HG02571 (cell line): ENCODE data around the gene LMF1.
"Not testable (repeated sequence)": the region's sequence is repeated elsewhere in the genome, so short reads cannot be mapped to it uniquely, and the experiment has no call there.

Experiments
- ATAC-seq: cut with Tn5 transposase; IDR thresholded peaks from one replicate; pipeline ENCODE4 v1.9.1; 2021; ENCODE audit warnings: mild to moderate bottlenecking, moderate library complexity; ENCODE audit not compliant: unreplicated experiment

LMF1 gene

DNA sequence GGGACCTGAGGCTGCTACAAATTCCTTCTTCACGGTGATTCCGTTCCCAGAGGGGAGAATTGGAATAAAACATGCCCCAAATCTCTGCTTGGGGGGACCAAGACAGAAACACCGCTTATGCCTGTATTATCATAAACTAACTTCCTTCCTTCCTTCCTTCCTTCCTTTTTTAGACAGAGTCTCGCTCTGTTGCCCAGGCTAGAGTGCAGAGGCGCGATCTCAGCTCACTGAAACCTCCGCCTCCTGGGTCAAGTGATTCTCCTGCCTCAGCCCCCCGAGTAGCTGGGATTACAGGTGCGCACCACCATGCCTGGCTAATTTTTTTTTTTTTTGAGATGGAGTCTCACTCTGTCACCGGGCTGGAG, 150.8 kb downstream of the LMF1 start:
- ATAC-seq: not testable (repeated sequence)

DNA sequence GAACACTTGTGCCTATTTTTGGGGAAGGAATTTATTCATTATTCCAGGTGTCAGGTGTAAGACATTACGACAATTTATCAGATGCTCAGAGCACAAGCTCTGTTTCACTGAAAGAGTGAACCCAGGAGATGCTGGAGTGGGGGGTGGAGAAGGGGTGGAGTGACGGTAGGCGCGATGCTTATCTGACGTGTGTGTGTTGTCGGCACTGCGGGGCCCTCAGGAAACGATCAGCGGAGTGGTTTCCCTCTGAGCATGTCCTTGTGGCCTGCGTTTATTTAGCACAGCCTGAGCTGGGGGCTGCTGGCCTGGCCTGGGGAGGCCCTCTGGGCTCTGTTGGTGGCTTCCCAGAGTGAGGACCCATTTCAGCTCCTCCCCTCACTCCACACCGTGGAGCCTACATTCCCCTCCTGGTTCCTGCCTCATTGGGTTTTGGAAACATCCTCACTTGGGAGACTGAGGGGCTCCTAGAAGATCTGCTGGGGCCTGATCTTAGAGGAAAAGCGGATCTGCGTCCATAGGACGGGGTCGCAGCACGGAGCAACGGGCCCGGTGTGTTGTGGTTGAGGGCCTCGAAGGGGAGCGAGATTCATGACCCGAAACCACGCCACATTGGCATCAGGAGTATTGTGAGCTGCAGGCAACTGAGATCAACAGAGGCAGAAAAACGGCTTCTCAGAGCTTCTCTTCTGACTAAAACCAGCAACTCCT, 151.3 kb downstream of the LMF1 start:
- ATAC-seq: no peak

DNA sequence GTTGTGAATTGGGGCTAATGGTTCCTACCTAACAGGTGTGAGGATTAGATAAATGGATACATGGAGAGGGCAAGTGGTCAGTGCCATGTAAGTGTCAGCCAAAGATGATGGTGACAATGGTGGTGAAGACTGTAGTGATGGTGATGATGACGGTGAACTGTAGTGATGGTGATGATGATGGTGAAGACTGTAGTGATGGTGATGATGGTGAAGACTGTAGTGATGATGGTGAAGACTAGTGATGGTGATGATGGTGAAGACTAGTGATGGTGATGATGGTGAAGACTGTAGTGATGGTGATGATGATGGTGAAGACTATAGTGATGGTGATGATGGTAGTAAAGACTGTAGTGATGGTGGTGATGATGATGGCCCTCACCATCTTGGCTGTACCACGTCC, 152.2 kb downstream of the LMF1 start:
- no peak for ATAC-seq

DNA sequence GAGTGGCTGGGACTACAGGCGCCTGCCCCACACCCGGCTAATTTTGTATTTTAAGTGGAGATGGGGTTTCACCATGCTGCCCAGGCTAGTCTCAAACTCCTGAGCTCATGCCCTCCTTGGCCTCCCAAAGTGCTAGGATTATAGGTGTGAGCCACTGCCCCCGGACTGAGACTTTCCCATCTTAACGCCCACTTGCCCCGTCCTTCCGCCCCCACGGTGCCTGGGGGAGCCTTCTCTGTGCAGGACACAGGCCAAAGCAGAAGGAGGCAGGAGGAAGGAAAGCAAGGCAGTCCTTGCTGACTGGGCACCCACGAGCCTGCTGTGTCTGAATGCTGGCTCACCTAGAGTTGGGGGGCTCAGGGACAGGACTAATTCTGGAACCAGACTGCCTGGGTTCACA, 152.7 kb downstream of the LMF1 start:
- ATAC-seq: no peak

DNA sequence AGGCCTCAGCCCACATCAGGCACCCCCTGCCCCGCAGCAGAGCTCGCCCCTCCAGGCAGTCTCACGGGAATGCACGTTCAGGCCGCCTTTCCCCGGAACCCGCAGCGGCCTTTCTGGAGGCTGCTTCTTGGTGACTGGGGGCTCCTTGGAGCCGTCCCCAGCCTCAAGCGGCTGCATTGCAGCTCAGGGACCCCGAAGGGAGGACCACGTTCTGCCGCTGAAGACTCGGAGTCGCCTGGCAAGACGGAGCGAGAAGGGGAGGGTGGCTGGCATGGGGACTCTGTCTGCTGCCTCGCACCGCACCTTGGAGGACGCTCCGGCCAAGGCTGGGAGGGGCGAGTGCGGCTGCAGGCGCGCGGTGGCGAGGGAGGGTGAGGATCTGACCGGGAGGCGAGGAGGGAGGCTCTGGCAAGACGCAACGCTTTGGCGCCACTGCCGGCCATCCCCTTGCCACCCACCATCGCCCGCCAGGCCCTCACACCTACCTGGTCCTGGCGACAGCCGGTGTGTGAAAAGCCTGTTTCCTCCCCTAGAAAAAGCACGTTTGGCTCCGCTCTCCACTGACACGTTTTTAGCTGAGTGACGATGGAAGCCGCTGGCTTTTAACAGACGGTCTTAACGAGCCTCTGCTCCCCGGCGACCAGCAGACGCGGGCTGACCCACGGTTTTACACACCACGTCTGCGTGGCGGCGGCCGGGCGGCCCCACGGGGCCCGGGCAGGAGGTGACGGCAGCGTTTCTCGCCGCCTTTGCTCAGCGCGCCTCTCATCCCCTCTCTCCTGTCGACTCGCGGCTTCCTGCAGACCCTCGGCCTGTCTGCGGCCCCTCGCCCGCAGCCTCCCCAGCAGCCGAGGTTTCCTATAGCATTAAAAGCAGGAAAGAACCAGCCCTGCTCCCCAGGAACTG, 153.5 kb downstream of the LMF1 start:
- ATAC-seq: no peak

DNA sequence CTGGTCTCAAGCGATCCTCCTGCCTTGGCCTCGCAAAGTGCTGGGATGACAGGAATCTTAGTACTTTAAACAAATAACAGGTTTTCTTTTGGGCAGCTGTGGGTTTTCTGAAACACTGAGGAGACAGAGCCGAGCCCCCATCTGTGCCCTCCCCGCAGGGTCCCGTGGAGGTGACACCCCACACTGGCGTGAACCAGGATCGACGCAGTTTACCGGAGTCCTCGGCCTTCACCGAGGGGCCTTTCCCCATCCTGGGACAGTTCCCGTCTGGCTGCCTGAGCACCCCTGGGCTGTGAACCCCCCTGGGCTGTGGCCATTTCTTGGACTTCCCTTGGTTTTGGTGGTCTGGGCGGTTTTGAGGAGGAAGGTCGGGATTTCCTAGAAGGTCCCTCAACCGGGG, 154.9 kb downstream of the LMF1 start:
- ATAC-seq: no peak

DNA sequence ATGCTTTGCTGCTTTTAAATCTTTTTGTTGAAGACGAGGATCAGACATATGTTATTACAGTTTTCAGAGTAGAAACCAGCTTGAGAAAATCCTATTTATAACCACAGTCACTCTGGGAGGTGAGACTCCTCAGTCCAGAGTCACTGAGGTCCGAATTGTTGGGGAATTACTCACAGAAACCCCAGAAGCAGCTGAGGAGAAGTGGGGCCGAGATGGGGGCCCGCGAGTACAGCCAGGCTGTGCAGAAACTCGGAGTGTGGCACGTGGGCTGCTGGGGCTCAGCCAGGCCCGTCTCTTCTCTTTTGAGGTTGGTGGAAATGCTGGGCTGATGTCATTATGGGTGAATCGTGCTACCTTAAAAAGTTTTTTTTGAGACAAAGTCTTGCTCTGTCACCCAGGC, 155.8 kb downstream of the LMF1 start:
- ATAC-seq: no peak

DNA sequence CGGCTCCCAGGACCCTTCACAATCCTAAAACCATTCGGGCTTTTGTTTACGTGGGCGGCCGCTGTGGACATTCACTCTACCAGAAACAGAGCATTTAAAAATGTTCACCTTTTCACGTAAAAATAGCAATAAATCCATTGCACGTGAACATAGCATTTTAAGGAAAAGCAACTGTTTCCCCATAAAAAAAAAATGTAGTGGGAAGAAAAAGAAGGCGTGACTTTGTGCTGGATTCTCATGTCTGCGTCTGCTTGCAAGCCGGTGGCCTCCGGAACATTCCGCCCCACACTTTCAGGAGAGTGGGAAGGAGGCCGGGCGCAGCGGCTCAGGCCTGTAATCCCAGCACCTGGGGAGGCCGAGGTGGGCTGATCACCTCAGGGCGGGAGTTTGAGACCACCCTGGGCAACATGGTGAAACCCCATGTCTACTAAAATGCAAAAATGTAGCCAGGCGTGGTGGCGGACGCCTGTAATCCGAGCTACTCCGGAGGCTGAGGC, 156.8 kb downstream of the LMF1 start:
- ATAC-seq: no peak

DNA sequence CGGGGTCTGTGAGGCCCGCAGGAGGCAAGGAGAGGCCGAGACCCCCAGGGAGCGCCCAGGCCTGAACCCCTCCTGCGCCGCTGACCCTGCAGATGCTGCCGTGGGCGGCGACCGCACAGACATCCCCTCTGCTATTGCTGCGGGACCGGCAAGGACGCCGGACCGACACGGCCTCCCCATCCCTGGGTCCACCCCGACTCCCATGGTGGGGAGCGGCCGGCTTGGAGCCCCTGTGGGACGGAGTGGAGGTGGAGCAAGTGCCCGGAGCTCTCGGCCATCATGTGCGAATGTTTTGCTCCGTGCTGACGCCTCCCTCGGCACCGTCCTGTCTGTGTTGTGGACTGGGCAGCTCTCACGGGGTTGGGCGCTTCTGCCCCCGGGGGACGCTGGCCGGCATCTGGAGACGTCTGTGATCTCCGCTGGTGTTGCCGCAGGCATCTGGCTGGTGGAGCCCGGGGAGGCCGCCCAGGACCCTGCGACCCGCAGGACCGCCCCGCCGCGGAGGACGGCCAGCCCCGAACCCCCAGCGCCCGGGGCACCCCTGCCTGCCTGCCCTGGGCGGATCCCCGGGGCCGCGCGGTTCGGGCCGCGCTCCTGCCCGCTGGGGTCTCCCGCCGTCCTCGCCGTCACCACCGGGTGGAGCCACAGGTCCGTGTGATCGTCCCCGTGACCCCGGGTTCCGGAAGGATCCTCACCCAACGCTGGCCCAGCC, 157.4 kb downstream of the LMF1 start:
- no peak for ATAC-seq

DNA sequence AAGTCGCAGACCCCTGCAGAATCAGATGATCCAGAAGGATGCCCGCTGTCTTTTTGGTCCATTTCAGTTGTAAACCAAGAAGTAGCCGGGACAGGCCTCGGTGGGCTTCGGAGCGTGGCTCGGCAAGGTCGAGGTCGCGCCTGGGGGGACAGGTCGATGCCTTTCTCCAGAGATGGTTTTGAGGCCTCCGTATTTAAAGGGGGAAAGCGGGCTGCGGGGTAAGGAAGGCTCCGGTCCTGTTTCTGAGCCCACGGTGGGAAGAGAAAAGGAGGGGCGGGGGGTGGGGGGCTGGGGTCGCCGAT, 162.7 kb downstream of the LMF1 start:
- ATAC-seq: no peak

DNA sequence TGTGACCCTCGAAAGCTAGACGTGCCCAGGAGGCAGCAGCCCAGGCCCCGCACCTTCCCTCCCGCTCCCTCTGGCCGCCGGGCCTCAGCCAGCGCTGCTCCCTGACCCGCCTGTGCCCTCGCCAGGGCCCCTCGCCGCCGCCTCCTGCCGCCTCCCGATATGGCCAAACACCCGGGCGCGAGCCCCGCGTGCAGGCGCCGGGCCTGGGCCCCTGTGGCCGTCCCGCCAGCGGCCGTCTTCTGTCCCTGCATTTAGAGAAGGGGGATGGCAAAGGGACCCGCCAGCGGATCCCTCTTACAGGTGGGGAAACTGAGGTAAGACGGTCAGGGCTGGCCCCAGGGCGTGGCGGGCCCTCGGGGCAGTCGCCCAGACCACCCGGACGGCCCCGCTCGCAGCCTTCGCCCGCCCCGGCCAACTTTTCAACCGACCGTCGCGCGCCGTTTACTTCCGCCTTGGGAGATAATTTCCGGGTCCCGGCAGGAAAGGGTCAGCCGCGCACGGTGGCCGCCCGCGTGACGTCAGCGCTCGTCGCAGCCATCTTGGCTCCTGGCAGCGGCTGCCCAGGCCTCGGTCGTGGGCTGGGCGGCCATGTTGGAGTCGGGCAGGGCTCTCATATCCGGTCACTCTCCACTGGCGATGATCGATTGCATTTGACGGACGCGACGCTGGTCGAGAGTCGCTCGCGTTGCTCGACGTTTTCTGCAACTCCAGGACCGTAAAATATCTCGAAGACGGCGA, 163.3 kb downstream of the LMF1 start:
- ATAC-seq: peak; percentile 85

DNA sequence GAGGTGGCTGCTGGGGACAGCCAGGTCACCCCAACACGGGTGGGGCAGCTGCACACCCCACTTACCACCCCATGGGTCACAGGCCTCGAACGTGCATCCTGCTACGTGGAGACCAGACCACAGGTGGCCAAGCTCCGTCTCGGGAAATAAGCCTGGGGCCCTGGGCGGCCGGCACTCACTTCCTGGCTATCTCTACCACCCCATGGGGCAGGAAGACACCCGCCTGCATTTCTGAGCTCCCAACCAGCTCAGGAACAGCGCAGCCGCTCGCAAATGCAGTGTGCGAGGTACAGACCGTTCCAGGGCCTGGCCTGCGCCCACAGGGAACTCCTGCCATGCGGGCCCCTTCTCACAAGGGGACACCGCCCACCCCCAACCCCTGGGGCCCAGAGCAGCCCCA, 165.3 kb downstream of the LMF1 start:
- ATAC-seq: no peak

DNA sequence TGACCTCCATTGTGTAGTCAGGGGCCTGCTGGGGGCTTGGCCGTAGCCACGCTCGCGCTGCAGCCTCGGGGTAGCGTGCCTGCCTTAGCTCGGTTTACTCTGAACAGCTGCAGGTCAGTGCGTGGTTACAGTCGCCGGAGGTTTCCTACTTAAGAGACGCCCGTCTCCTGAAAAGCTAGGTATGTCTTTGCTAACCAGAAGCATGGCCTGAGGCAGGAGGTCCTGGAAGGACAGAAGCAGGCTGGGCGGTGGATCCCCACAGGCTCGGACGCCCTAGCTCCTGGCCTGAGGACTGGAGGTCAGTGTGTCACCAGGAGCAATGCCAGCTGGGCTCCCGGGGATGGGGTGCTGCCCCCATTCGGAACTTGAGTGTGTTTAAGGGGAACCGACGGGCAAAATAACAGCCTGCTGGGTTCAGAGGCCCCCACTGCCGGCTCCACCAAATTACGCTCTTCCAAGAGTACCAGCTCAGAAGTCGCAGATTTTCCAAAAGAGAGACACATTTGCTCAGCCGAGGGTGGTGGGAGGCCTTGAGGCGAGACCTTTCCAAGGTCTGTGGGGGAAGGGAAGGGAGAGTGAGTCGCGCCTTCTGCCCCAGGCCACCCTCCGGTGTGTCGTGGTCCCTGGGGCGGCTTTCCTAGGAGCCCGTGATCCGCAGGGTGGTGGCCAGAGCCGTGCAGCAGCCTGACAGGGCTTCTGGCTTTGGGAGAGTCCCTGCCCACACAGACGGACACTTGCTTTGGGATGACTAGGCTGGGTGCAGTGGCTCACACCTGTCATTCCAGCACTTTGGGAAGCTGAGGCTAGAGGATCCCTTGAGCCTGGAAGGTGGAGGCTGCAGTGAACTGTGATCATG, 166.4 kb downstream of the LMF1 start:
- ATAC-seq: no peak

DNA sequence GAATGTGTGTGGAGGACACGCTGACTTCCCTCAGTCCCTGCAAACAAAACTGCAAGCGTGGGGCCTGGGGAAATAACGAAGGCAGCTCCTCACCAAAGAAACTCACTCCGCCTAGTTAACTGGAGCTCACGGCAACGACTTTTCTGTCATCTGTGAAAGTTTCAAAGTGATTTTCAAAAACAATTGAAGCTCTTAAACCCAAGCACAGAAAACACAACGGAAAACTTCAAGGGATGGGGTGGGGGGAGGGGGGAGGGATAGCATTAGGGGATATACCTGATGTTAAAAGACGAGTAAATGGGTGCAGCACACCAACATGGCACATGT, 167.1 kb downstream of the LMF1 start:
- ATAC-seq: no peak
